Measurements from ENCODE around the gene TMPRSS13. TPM values are rescaled to one million over a fixed set of nuclear protein-coding genes. Genes with fewer than 3 reads are reported as not detected.
"Not testable (repeated sequence)": the region's sequence is repeated elsewhere in the genome, so short reads cannot be mapped to it uniquely, and the experiment has no call there.

Gene TMPRSS13
- total RNA-seq, 3 donors from 2014 or later = 0.26 to 0.38 (median 0.38) TPM

DNA sequence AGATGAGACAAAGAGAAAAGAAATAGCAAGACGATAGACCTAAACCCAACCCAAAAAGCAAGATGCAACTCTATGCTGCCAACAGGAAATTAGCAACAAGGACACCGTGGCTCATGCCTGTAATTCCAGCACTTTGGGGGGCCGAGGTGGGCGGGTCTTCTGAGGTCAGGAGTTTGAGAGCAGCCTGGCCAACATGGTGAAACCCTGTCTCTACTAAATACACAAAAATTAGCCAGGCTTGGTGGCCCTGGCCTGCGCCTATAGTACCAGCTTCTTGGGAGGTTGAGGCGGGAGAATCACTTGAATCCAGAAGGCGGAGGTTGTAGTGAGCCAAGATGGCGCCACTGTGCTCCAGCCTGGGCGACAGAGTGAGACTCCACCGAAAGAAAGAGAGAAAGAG lies 32.7 kb upstream of the TMPRSS13 start:
- Mint-ChIP-seq H3K9me3 (peaks cover 11% of the 10 kb centered on the region), H3K4me1 (ENCODE audit: low read depth) (peaks cover 28% of the 10 kb centered on the region), H3K4me3 (no peak overlapping the region), H3K27me3 (ENCODE audit: low read depth) (no peaks in the 10 kb centered on the region), H3K36me3 (ENCODE audit: insufficient read depth) (peaks cover 13% of the 10 kb centered on the region)
- no peak for ATAC-seq
- DNase-seq = no peak

DNA sequence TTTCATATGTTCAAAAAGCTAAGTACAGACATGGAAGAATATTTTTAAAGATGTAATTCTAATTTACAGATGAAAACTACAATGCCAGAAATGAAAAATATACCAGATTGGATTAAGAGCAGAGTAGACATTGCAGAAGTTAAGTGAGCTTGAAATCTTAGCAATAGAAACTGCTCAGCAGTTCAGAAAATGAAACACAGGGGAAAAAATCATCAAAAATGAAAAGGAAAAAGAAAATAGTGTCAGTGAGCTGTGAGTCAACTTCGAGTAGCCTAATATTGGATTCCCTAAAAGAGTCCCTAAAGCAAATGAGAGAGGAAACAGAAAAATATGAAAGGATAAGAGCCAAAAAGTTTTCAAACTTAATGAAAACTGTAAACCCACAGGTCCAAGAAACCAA lies 31.2 kb upstream of the TMPRSS13 start:
- Mint-ChIP-seq H3K4me1 (ENCODE audit: low read depth) (peaks cover 30% of the 10 kb centered on the region), H3K36me3 (ENCODE audit: insufficient read depth) (peaks cover 13% of the 10 kb centered on the region), H3K9me3 (peaks cover 11% of the 10 kb centered on the region), H3K4me3 (no peak overlapping the region), H3K27me3 (ENCODE audit: low read depth) (no peaks in the 10 kb centered on the region)
- DNase-seq (no peak), ATAC-seq (peak; percentile 27 to 54)

DNA sequence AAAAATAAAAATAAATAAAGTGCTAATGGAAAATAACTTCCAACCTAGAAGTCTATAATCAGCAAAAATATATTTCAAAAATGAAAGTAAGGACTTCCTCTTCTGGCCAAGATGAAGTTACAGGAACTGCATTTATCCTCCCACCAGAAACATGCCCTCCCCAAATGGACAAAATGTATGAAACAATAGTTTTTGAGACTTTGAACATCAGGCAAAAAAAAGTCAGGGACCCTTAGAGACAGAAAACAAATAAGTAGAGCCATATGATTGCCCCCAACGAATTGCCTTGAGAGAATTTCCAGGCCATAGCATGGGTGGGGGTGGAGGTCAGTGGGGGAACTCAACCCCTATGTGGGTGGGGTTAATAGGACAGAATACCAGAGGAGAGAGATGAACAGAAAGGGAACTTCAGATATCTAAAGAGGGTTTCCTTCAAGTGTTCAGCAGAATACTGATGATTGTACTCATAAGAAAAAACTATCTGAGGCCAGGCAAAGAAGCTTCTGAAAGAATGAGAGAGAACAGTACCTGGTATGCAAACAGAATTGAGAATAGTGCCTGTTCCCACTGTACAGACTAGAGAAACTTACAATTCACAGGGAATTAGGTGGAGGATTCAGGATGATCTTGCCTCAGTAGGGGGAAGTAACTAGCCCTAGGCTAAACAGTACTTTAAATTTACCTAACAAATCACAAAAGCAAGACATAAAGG lies 30.4 kb upstream of the TMPRSS13 start:
- Mint-ChIP-seq H3K36me3 (ENCODE audit: insufficient read depth) (peaks cover 13% of the 10 kb centered on the region), H3K9me3 (peaks cover 11% of the 10 kb centered on the region), H3K27me3 (ENCODE audit: low read depth) (no peaks in the 10 kb centered on the region), H3K4me1 (ENCODE audit: low read depth) (peaks cover 30% of the 10 kb centered on the region), H3K4me3 (no peak overlapping the region)
- no peak for DNase-seq
- no peak for ATAC-seq

DNA sequence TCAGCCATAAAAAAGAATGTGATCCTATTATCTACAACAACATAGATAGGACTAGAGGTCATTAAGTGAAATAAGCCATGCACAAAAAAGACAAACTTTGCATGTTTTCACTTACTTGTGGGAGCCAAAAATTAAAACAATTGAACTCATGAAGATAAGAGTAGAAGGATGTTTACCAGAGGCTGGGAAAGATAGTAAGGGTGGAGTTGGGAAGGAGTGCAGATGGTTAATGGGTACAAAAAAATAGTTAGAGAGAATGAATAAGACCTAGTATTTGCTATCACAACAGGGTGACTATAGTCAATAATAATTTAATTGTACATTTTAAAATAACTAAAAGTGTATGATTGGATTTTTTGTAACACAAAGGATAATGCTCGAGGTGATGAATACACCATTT lies 29.7 kb upstream of the TMPRSS13 start:
- Mint-ChIP-seq H3K36me3 (ENCODE audit: insufficient read depth) (peaks cover 13% of the 10 kb centered on the region), H3K4me1 (ENCODE audit: low read depth) (peaks cover 35% of the 10 kb centered on the region), H3K4me3 (no peak overlapping the region), H3K9me3 (peaks cover 11% of the 10 kb centered on the region), H3K27me3 (ENCODE audit: low read depth) (no peaks in the 10 kb centered on the region)
- ATAC-seq (no peak), DNase-seq (no peak)

DNA sequence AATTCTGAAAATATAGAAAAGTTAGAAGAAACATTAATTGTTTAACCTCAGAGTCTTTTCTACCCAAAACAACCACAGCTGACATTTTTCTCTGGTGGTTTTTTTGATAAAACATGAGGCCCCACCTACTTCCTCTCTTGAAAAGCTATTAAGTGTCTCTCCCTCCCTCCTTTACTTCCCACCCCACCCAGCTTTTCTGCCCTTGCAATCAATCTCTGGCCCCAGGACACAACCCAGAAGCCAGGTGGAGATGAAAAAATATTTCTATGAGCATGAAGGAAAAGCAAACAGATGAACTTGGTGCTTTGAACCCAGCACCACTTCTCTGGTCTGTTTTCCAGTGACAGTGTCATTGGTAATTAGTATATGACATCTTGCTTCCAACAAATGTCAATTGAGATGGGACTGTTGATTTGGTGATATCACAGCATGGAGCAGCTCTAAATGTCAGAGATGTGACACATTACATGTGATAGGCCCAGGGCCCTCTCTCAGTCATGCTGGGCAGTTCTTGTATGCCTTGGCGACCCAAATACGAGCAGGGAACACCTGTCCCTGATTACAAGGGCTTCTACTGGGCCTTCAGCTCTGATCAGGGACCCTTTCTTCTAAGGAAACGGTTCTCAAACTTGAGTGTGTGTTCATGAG lies 23.9 kb upstream of the TMPRSS13 start:
- Mint-ChIP-seq H3K4me1 (ENCODE audit: low read depth) (peaks cover 67% of the 10 kb centered on the region), H3K27me3 (ENCODE audit: low read depth) (no peaks in the 10 kb centered on the region), H3K4me3 (peak overlapping the region; percentile 49), H3K9me3 (peaks cover 2% of the 10 kb centered on the region), H3K36me3 (ENCODE audit: insufficient read depth) (peaks cover 5% of the 10 kb centered on the region)
- DNase-seq (peak; percentile 37), ATAC-seq (peak in 1 of 2 donors; percentile 20)

DNA sequence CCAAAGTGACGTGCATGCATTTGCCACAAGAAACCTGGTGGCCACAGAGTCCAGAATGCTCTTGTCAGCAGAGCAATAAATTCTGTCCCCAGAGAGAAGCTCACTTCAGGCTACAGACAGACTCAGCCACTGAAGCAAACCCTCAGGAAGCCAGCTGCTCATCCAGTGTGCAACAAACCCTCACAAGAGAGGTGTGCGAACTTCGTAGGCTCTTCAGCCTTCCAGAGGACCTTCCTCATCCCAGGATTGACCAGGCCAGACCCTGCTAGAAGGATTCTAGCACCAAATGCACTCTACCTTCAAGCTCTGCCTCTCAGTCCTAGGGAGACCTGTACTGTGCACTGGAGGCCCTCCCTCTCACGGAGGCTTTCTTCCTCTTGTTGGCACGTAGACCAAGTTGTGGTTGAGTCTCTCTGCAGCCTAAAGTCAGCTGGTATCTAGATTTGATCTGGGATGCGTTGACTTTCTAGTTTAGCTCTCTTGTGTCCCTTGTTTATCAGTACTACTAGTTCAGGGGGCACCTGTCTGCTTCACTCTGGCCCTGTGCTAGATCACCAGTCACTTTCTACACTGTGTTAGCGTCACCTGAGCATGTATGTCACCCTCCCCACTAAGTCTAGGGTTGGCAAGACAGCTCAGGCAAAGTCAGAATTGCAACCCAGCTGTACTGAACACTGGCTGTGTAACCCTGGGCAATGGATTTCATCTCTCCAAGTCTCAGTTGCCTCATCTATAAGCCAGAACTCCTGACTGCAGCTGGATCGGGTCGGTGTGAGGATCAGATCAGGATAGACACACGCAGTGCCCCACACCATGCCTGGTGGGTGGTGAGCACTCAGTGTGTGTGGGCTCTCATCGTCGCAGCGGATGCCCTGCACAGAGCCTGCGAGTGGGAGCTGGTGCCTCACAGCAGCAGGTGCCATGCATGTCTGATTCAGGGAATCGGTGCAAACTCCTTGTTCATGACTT lies 22.1 kb upstream of the TMPRSS13 start:
- Mint-ChIP-seq H3K9me3 (no peaks in the 10 kb centered on the region), H3K4me1 (ENCODE audit: low read depth) (peaks cover 83% of the 10 kb centered on the region), H3K27me3 (ENCODE audit: low read depth) (no peaks in the 10 kb centered on the region), H3K4me3 (peak overlapping the region; percentile 46), H3K36me3 (ENCODE audit: insufficient read depth) (no peaks in the 10 kb centered on the region)
- peak; percentile 62 to 66 for ATAC-seq
- no peak for DNase-seq

DNA sequence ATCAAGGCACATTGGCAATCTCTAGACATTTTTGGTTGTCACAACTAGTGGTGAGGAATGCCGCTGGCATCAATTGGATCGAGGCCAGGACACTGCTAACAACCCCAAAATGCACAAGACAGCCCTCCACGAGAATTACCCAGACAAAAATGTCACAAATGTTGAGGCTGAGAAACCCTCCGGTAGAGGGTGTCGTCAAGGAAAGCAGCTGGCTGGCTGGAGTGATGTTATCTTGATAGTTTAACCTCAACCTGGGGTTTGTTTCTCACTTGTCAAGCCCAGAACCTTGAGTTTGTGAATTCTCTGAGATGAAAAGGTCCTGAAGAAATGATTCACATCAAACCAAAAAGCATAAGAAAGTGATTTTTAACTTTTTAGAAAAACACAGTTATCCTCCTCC lies 21.1 kb upstream of the TMPRSS13 start:
- ATAC-seq (peak; percentile 24 to 31), DNase-seq (peak; percentile 52)
- Mint-ChIP-seq H3K4me3 (peak overlapping the region; percentile 46), H3K9me3 (no peaks in the 10 kb centered on the region), H3K4me1 (ENCODE audit: low read depth) (peaks cover 91% of the 10 kb centered on the region), H3K27me3 (ENCODE audit: low read depth) (no peaks in the 10 kb centered on the region), H3K36me3 (ENCODE audit: insufficient read depth) (no peaks in the 10 kb centered on the region)

DNA sequence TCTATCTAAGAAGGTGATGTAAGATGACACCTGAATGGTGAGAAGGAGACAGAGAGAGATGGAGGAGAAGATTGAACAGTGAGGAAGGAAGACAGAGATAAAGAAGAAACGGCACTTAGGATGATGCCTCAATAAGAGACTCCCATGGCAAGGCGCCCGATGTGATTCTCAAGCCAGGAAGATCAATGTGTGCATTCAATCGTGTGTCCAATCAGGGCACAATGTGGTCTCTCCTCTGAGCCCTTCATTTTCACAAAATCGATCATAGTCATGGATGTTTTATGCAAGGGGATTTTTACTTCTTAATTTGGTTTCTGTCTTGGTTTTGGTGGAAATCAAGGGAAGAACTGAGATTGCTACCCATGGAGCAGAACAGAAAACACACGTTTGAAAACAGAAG lies 19.9 kb upstream of the TMPRSS13 start:
- no peaks in the 10 kb centered on the region for H3K27me3 Mint-ChIP-seq (ENCODE audit: low read depth)
- H3K36me3 Mint-ChIP-seq (ENCODE audit: insufficient read depth) = no peaks in the 10 kb centered on the region
- H3K9me3 Mint-ChIP-seq = no peaks in the 10 kb centered on the region
- DNase-seq = no peak
- peaks cover 97% of the 10 kb centered on the region for H3K4me1 Mint-ChIP-seq (ENCODE audit: low read depth)
- no peak for ATAC-seq
- H3K4me3 Mint-ChIP-seq = peak overlapping the region; percentile 26

DNA sequence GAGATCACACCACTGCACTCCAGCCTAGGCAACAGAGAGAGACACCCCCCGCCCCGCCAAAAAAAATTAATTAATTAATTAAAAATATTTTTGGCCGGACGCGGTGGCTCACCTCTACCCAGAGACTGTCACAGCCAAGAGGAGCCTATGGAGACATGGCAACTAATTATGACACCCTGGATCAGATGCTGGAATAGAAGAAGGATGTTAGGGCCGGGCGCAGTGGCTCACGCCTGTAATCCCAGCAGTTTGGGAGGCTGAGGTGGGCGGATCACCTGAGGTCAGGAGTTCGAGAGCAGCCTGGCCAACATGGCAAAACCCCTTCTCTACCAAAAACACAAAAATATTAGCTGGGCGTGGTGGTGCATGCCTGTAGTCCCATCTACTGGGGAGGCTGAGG lies 19.3 kb upstream of the TMPRSS13 start:
- H3K4me3 Mint-ChIP-seq; H3K27me3 Mint-ChIP-seq (ENCODE audit: low read depth); H3K9me3 Mint-ChIP-seq; DNase-seq; H3K36me3 Mint-ChIP-seq (ENCODE audit: insufficient read depth); ATAC-seq: not testable (repeated sequence)
- H3K4me1 Mint-ChIP-seq (ENCODE audit: low read depth) = peaks cover 93% of the 10 kb centered on the region

DNA sequence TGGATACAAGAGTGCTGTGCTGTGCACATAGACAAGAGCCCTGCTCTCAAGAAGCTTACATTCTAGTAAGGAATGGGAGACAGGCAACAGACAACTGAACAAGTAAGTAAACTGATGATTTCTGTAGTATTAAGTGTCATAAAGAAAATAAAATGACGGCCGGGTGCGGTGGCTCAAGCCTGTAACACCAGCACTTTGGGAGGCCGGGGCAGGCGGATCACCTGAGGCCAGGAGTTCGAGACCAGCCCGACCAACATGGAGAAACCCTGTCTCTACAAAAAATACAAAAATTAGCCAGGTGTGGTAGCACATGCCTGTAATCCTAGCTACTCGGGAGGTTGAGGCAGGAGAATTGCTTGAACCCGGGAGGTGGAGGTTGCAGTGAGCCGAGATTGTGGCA lies 18.5 kb upstream of the TMPRSS13 start:
- H3K9me3 Mint-ChIP-seq; H3K27me3 Mint-ChIP-seq (ENCODE audit: low read depth); H3K36me3 Mint-ChIP-seq (ENCODE audit: insufficient read depth); DNase-seq; ATAC-seq; H3K4me3 Mint-ChIP-seq: not testable (repeated sequence)
- H3K4me1 Mint-ChIP-seq (ENCODE audit: low read depth) = peaks cover 86% of the 10 kb centered on the region

DNA sequence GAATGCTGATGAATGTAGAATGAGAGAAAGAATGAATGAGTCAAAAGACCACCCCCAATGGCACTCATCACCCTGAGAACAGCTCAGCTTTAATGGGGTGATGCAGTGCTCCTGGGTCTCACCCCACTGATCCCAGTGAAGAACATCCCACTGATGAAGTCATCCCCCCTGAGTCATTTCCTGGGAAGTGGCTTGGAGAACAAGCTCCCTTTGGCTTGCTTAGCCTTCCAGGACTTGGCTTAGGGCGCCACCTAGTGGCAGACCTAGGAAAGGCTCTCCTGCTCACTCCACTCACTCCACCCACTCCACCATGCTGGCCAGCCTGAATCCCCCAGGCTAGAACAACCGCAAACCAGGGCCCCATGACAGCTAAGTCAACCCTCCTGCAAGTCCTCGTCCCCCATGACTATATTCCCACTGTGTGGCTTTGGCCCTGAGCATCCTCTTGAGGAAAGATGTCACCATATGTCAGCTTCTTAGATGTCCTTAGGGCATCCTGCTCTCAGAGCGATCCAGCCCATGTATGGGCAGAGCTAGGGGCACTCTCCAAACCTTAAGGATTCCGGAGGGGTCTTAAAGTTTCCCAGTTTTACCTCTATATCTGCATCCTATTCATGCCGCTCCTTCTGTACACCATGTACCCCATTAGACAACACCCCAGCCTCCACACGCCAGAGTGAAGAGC lies 17.8 kb upstream of the TMPRSS13 start:
- no peaks in the 10 kb centered on the region for H3K27me3 Mint-ChIP-seq (ENCODE audit: low read depth)
- DNase-seq = peak; percentile 84
- H3K4me1 Mint-ChIP-seq (ENCODE audit: low read depth) = peaks cover 78% of the 10 kb centered on the region
- H3K9me3 Mint-ChIP-seq = no peaks in the 10 kb centered on the region
- H3K4me3 Mint-ChIP-seq = no peak overlapping the region
- H3K36me3 Mint-ChIP-seq (ENCODE audit: insufficient read depth) = peaks cover 2% of the 10 kb centered on the region
- ATAC-seq = peak; percentile 62 to 64

DNA sequence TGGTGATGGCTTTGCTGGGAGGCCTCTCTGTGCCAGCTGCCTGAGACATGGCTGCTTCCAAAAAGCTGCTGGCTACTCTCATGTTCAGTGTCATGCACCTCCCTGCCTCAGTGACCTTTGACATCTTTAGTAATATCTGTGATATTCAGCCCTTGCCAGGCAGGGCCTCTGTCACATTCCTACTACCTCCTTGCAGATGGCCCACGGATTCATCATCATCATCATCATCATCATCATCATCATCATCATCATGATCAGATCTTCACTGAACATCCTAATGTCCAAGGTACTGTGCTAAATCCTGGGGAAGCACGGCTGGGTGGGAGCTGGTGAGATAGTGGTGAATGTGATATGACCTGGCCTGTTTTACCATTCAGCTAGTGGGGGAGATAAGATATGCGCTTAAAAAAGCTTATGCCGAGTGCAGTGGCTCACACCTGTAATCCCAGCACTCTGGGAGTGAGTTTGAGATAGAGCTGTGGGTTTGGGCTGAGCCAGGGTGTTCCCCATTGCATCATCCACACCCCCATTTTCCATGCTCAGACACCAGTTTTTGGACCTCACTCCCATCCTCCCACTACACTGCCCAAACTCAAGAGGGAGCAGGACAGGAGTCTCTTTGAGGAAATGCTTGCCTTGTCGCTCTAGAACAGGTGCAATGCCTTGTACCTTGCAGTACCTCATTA lies 17.1 kb upstream of the TMPRSS13 start:
- H3K4me1 Mint-ChIP-seq (ENCODE audit: low read depth) = peaks cover 71% of the 10 kb centered on the region
- no peak overlapping the region for H3K4me3 Mint-ChIP-seq
- DNase-seq (no peak), ATAC-seq (no peak)
- no peaks in the 10 kb centered on the region for H3K27me3 Mint-ChIP-seq (ENCODE audit: low read depth)
- H3K9me3 Mint-ChIP-seq = no peaks in the 10 kb centered on the region
- peaks cover 2% of the 10 kb centered on the region for H3K36me3 Mint-ChIP-seq (ENCODE audit: insufficient read depth)

DNA sequence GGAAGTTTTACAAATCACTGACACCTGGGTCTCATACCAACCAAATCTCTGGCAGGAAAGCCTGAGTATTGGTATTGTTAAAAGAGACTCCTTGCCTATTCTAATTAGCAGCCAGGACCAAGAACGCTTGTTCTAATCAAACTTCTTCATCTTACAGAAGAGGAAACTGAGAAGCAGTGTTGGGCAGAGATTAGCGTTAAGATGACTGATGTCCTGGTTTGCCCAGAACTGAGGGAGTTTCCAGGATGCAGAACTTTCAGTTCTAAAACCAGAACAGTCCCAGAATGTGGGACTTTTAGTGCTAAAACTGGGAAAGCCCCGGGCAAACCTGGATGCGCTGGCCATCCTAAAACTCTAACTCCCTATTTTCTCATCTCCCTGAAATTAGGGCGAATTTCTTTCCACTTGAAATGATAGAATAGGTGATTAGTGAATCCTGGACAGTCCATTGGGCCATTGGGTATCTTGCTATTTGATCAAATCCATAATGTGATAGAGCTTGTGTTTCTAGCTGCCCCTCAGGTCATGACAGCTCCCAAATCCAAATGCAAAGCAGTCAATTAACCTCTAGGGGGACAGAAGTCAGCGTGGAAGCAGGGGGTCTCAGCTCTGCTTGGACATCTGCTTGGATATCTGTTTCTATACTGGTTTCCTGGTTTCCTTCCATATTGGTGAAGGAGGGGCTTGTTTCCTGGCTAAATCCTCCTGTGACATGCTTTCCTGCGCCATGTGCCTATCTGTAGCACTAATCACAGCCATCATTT lies 16.0 kb upstream of the TMPRSS13 start:
- Mint-ChIP-seq H3K4me3 (no peak overlapping the region), H3K27me3 (ENCODE audit: low read depth) (no peaks in the 10 kb centered on the region), H3K4me1 (ENCODE audit: low read depth) (peaks cover 60% of the 10 kb centered on the region), H3K36me3 (ENCODE audit: insufficient read depth) (peaks cover 2% of the 10 kb centered on the region), H3K9me3 (no peaks in the 10 kb centered on the region)
- DNase-seq = no peak
- no peak for ATAC-seq
